Gastroesophageal sphincter (tissue), 4 donors: ENCODE measurements around the gene SNCA. TPM values are rescaled to one million over a fixed set of nuclear protein-coding genes. Genes with fewer than 3 reads are reported as not detected.

Source experiments
- ATAC-seq: fragments of 150-250 bp; one replicate; pipeline ENCODE4 v1.9.1; 2016; ENCODE audit warnings: mild to moderate bottlenecking, moderate library complexity
- H3K27ac ChIP-seq, 4 donors: fragments of 200-600 bp; sonication (generic) in 3 of 4; 1 replicate in 3 of 4; 2 replicates in 1 of 4; pipeline ENCODE4 v1.5.1; 2016 to 2019
- H3K27me3 ChIP-seq: fragments of 200-600 bp; sonication (generic); one replicate; pipeline ENCODE4 v1.5.1; 2019
- H3K36me3 ChIP-seq, 2 donors: fragments of 200-600 bp; sonication (generic); one replicate each; pipeline ENCODE4 v1.5.1; 2019; ENCODE audit warnings: control low read depth in 1 of 2
- H3K4me1 ChIP-seq, 3 donors: fragments of 200-600 bp; sonication (generic); 1 replicate in 2 of 3; 2 replicates in 1 of 3; pipeline ENCODE4 v1.5.1; 2016 to 2019; ENCODE audit warnings: control low read depth in 2 of 3
- H3K4me3 ChIP-seq, 2 donors: fragments of 200-600 bp; sonication (generic); one replicate each; pipeline ENCODE4 v1.5.1; 2019; ENCODE audit warnings: mild to moderate bottlenecking in 1 of 2, moderate library complexity in 1 of 2
- H3K9me3 ChIP-seq, 3 donors: fragments of 200-600 bp; sonication (generic); one replicate each; pipeline ENCODE4 v1.5.1; 2017 to 2019; ENCODE audit warnings: control low read depth in 2 of 3
- EP300 ChIP-seq: sonication (generic); formaldehyde crosslinking; IDR thresholded peaks from one replicate; pipeline ENCODE4 v1.6.1; 2017; ENCODE audit warnings: antibody characterized with exemption, mild to moderate bottlenecking
- POLR2A ChIP-seq, 2 donors: fragments of 450-650 bp; IDR thresholded peaks; one replicate each; pipeline ENCODE4 v1.6.1; 2017; ENCODE audit warnings: antibody characterized with exemption in 2 of 2, mild to moderate bottlenecking in 2 of 2, moderate library complexity in 1 of 2
- POLR2AphosphoS5 ChIP-seq: sonication (generic); formaldehyde crosslinking; IDR thresholded peaks from one replicate; pipeline ENCODE4 v1.6.1; 2017; ENCODE audit warnings: antibody characterized with exemption
- WGBS, 2 donors: methylation state at CpG; one replicate each; pipeline ENCODE4 v1.1.5; 2018; ENCODE audit warnings: low coverage in 1 of 2; 5-methylcytosine and 5-hydroxymethylcytosine counted together
- total RNA-seq, 4 donors: library from RNA; depleted of rRNA; stranded (reverse); fragments of >200 nt; gene quantifications; one replicate each; pipeline ENCODE4 v1.1.0, GENCODE V29; 2016
- TF ChIP-seq, protein P1 (sequence below), 4 experiments: fragments of 200-600 bp in 2 of 4; fragments of 450-650 bp in 2 of 4; sonication (generic) in 1 of 4; IDR thresholded peaks; one replicate each; pipeline ENCODE4 v1.5.1; 2017 to 2019; ENCODE audit warnings: antibody characterized with exemption in 4 of 4, mild to moderate bottlenecking in 2 of 4, moderate library complexity in 2 of 4

Gene SNCA
- total RNA-seq, 4 donors from 2014 or later = 5.0 to 24.4 (median 13.9) TPM

DNA sequence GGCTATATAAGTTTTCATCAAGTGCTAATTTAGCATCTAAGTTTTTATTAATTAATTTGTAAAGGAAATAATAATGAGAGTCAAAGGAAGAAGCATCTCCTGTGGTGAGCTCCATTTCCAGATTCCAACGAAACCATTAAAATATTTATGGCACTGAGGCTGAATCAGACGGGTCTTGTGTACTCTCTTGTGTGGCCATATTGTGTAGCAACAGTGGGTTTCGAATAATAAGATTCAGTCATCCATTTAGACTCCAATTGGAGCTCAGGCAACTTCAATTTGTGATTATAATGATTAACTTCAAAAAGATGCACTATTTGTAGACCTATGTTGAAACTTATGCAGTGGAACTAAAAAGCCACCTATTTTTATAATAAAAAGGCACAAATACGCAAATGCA lies 82.4 kb downstream of the SNCA start:
- Histone ChIP-seq H3K4me1 (peaks cover 8 to 34% (median 8%) of the 10 kb centered on the region in 3 donors), H3K27ac (peak overlapping the region in 1 of 4 donors; percentile 72), H3K9me3 (no peaks in the 10 kb centered on the region), H3K4me3 (no peak overlapping the region), H3K27me3 (no peaks in the 10 kb centered on the region), H3K36me3 (no peaks in the 10 kb centered on the region)
- 79 to 83% methylated on average over 4 of the region's 4 CpGs for WGBS, 2 donors
- no peak for TF ChIP-seq POLR2A (IDR thresholded peaks at IDR 0.05)
- no peak for TF ChIP-seq POLR2AphosphoS5
- no peak for ATAC-seq

DNA sequence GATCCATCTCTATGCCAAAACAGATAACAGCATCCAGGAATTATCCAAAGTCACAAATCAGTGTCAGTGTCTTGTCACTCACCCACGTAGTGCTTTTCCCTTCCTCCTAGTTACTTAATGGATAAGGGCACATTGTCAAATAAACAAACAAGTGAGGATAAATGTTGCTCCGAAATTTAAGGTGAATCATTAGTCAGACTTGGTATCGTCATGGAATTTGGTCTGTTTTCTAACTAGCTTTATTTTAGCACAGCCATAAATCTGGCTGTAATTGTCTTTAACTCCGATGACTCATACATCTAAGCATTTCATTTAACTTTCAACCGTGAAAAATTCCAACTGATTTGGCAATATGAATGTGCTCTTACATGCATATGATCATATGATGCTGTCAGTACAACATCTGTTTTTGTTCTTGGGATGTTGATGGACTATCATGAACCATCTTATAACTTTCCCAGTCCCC lies 83.3 kb downstream of the SNCA start:
- Histone ChIP-seq H3K36me3 (no peaks in the 10 kb centered on the region), H3K27me3 (no peaks in the 10 kb centered on the region), H3K9me3 (no peaks in the 10 kb centered on the region), H3K27ac (peak overlapping the region; percentile 65 to 78 (median 70)), H3K4me1 (peaks cover 8 to 34% (median 8%) of the 10 kb centered on the region in 3 donors), H3K4me3 (no peak overlapping the region)
- TF ChIP-seq, protein P1, sequence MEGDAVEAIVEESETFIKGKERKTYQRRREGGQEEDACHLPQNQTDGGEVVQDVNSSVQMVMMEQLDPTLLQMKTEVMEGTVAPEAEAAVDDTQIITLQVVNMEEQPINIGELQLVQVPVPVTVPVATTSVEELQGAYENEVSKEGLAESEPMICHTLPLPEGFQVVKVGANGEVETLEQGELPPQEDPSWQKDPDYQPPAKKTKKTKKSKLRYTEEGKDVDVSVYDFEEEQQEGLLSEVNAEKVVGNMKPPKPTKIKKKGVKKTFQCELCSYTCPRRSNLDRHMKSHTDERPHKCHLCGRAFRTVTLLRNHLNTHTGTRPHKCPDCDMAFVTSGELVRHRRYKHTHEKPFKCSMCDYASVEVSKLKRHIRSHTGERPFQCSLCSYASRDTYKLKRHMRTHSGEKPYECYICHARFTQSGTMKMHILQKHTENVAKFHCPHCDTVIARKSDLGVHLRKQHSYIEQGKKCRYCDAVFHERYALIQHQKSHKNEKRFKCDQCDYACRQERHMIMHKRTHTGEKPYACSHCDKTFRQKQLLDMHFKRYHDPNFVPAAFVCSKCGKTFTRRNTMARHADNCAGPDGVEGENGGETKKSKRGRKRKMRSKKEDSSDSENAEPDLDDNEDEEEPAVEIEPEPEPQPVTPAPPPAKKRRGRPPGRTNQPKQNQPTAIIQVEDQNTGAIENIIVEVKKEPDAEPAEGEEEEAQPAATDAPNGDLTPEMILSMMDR (IDR thresholded peaks at IDR 0.05) = no peak
- TF ChIP-seq POLR2AphosphoS5 (peak; percentile 75), POLR2A (IDR thresholded peaks at IDR 0.05) (no peak)
- 12 to 16% methylated on average over 5 of the region's 5 CpGs for WGBS, 2 donors
- peak; percentile 86 for ATAC-seq

DNA sequence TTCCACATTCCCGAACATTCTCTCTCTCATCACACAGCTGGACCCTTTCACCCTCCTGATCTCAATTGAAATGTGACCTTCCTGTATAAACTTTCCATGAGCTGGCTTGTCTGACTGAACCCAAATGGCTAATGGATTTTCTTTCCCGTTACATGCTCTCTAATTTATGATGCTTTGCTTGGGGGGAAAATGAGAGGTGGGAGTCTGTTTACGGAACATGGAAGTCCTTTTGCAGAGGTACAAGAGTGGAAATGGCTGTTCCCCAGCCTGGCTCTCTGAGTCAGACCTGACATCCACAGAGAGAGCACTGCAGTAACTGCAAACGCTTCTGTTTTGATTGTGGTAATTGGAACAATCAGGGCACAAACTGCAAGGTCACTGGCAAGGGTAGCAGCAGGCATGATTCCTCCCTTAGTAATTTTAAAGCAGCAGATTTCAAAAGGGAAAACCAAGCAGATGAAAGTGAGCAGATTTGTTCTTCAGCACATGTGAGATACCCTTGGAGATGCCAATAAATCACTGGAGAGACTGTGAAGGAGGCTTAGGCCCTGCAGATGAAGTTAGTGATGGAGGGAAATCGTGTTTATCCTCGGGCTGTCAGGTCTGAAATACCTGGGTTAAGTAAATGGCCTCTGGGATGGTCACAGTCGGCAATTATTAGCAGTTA lies 83.9 kb downstream of the SNCA start:
- H3K36me3 ChIP-seq = no peaks in the 10 kb centered on the region
- H3K27ac ChIP-seq = peak overlapping the region; percentile 65 to 78 (median 70)
- peak; percentile 21 for TF ChIP-seq POLR2AphosphoS5
- TF ChIP-seq POLR2A (IDR thresholded peaks at IDR 0.05) = no peak
- no peak overlapping the region for H3K4me3 ChIP-seq
- ATAC-seq = peak; percentile 44
- no peaks in the 10 kb centered on the region for H3K27me3 ChIP-seq
- 21 to 45% methylated on average over 4 to 6 of the region's 7 CpGs for WGBS, 2 donors
- peaks cover 8 to 34% (median 8%) of the 10 kb centered on the region in 3 donors for H3K4me1 ChIP-seq
- H3K9me3 ChIP-seq = no peaks in the 10 kb centered on the region

DNA sequence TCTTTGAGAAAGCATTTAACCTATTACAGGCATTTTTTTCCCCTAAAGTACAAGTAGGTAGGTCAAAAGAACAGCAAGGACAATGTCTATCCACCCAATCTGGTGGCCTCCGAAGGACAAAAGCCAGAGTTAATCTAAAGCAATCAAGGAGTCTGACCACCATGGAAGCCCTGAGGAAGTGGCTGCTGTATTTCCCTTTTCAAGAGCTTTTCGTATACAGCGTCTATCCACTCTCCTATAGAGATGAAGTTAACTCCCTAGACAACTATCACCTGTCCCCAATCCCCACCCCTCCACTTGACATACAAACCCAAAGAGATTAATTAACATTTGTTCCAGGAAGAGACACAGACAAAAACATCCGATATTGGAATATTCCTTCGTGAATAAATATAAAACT lies 85.5 kb downstream of the SNCA start:
- Histone ChIP-seq H3K36me3 (no peaks in the 10 kb centered on the region), H3K4me3 (no peak overlapping the region), H3K9me3 (no peaks in the 10 kb centered on the region), H3K4me1 (peaks cover 8 to 21% (median 10%) of the 10 kb centered on the region in 3 donors), H3K27me3 (no peaks in the 10 kb centered on the region), H3K27ac (no peak overlapping the region)
- no peak for ATAC-seq
- WGBS, 2 donors = 56 to 65% methylated on average over 4 to 5 of the region's 5 CpGs
- no peak for TF ChIP-seq POLR2AphosphoS5
- no peak for TF ChIP-seq EP300
- TF ChIP-seq, protein P1 (IDR thresholded peaks at IDR 0.05) = no peak
- no peak for TF ChIP-seq POLR2A (IDR thresholded peaks at IDR 0.05)

DNA sequence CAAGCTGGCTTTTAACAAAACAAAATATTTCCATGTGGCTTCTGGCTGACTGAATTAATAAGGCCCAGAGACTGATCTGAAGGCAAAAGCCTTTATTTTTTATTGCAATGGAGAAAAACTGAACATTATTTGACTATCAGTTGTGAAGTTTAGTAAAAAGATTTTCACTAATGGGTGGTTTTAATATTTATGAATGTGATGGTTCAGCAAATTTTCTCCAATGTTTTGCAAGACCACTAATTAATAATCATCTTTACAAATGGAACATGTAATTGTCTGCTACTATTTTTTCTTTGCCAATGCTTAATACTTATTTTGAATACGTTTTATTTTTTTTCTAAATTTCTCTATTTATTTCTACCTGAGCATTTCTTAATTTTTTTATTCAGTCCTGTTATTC lies 90.6 kb downstream of the SNCA start:
- no peaks in the 10 kb centered on the region for H3K9me3 ChIP-seq
- ATAC-seq = no peak
- no peak overlapping the region for H3K4me3 ChIP-seq
- no peaks in the 10 kb centered on the region for H3K36me3 ChIP-seq
- no peaks in the 10 kb centered on the region for H3K27me3 ChIP-seq
- H3K4me1 ChIP-seq = peaks cover 0 to 3% (median 0%) of the 10 kb centered on the region in 3 donors
- no peak overlapping the region for H3K27ac ChIP-seq
- WGBS, 2 donors = 50% methylated on average over 1 of the region's 1 CpG
- TF ChIP-seq, protein P1 (IDR thresholded peaks at IDR 0.05) = no peak
- TF ChIP-seq POLR2A (IDR thresholded peaks at IDR 0.05) (no peak), POLR2AphosphoS5 (no peak), EP300 (no peak)

DNA sequence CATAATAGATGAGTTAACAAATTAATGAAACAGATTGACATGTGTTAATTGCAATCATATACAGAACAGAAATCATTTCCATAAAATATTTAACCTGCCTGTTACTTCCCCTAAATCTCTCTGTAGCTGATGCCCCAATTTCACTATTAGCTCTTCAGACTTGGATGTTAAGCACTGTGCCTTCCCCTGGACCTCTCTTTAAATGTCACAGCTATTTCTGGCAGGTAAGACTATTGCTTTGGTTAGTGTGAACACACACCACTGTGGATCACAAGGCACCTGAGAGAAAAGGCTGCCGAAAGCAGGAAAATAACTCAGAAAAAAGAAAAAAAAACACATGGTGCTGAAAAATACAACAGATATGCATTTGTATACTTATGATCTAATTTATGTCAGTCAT lies 91.3 kb downstream of the SNCA start:
- WGBS, 2 donors = 80% methylated on average over 1 of the region's 1 CpG; no CpG with 5 or more reads in 1 of the 2 donors
- H3K27ac ChIP-seq = no peak overlapping the region
- peaks cover 0 to 3% (median 0%) of the 10 kb centered on the region in 3 donors for H3K4me1 ChIP-seq
- TF ChIP-seq EP300 = no peak
- TF ChIP-seq, protein P1 (IDR thresholded peaks at IDR 0.05) = no peak
- no peak for TF ChIP-seq POLR2A (IDR thresholded peaks at IDR 0.05)
- TF ChIP-seq POLR2AphosphoS5 = no peak
- no peak overlapping the region for H3K4me3 ChIP-seq
- H3K9me3 ChIP-seq = no peaks in the 10 kb centered on the region
- no peak for ATAC-seq
- H3K27me3 ChIP-seq = no peaks in the 10 kb centered on the region
- no peaks in the 10 kb centered on the region for H3K36me3 ChIP-seq
